Measurements from ENCODE around the gene IQCF2. TPM values are rescaled to one million over a fixed set of nuclear protein-coding genes. Genes with fewer than 3 reads are reported as not detected.

Gene IQCF2
- total RNA-seq, result not detected in 2 replicates

DNA sequence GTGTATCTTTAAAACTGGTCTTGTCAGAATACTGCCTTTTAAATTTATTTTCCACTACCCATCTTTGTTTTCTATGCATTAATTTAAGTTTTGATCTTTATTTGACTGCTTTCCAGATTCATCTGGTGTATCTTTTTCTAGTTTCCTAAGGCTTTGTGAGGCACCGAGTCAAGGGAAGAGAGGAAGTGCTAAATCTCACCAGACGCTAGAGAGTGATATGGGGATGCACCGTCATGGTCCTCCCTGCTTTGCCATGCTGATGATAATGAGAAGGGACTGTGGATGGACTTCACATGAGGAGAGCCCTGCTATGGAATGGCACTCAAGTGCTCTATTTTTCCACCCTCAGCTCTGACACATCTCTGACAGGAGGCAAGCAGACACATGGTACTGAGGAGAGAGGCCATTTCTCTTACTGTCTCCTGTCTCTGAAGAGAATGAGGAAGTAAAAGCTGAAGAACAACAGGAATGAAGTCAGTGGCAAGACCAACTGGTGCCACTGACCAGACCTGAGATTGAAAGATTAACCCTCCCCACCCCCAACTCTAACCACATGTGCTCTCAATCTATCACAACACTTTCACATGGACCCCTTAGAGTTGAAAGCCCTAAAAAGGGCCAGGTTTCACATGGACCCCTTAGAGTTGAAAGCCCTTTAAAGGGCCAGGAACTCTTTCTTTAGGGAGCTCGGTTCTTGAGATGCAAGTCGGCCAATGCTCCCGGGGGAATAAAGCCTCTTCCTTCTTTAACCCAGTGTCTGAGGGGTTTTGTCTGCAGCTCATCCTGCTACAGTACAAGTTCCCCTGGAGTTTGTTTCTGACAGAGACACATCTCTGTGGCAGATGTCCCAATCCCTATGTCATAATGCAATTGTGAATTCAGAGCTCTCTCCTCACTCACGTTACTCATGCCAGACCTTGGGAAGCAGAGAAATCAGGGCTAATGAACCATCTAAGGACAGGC is at the start of gene IQCF2:
Gene IQCF2 (plus strand): TSS at position 913 of the 963 bp plus-strand sequence. CDS start 52 bp downstream, outside the sequence.

DNA sequence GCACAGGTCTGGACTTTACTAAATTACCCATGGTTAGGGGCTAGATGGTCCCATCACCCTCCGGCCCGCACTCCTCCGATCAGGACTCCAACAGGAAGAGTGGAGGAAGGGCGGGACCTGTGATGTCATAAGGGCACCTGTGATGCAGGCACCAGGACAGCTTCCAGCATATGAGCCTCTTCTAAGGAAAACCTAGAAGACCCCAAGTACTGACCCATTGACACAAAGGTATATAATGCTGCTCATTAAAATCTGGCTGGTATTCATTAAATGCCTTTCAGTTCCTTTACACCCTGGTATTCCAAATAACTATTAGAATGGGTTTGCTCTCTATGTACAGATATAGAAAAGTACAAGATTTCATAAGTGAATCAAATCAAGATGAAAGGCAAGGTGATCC is 14.1 kb downstream of the IQCF2 start, which contains the start of gene IQCF5:
Gene IQCF5 (minus strand): TSS at position 101 of the 400 bp plus-strand sequence. CDS start 70 bp downstream, at position 31.

Other genes with a start within 250 kb of the IQCF2 start
- 38.4 and 44.6 TPM in 2 replicates for gene TEX264, start 190.4 kb upstream of the IQCF2 start, total RNA-seq
- gene GRM2, start 154.5 kb upstream of the IQCF2 start, total RNA-seq, result under 0.01 and 0.09 TPM in 2 replicates
- not detected in 2 replicates for gene IQCF6, start 82.4 kb upstream of the IQCF2 start, total RNA-seq
- gene IQCF5, start 14.0 kb downstream of the IQCF2 start, total RNA-seq, result not detected in 2 replicates
- not detected in 2 replicates for gene IQCF1, start 41.7 kb downstream of the IQCF2 start, total RNA-seq
- gene RRP9, start 80.3 kb downstream of the IQCF2 start, total RNA-seq, result 10.0 and 14.8 TPM in 2 replicates
- gene PARP3, start 80.7 kb downstream of the IQCF2 start, total RNA-seq, result 4.7 and 4.9 TPM in 2 replicates
- gene GPR62, start 93.8 kb downstream of the IQCF2 start, total RNA-seq, result under 0.01 TPM in 2 replicates
- 13.1 and 16.9 TPM in 2 replicates for gene PCBP4, start 105.8 kb downstream of the IQCF2 start, total RNA-seq
- gene ABHD14B, start 112.4 kb downstream of the IQCF2 start, total RNA-seq, result 13.6 and 19.2 TPM in 2 replicates
- 4.0 and 4.4 TPM in 2 replicates for gene ABHD14A, start 113.4 kb downstream of the IQCF2 start, total RNA-seq
- 16.1 and 18.4 TPM in 2 replicates for gene ACY1, start 121.9 kb downstream of the IQCF2 start, total RNA-seq
- 1,174 and 1,234 TPM in 2 replicates for gene RPL29, start 134.3 kb downstream of the IQCF2 start, total RNA-seq
- 8.1 and 8.3 TPM in 2 replicates for gene DUSP7, start 195.0 kb downstream of the IQCF2 start, total RNA-seq